ENCODE measurements around the gene RARA.
A peak's percentile ranks its signal among the peaks of the same experiment; 100 is the strongest.

RARA gene

DNA sequence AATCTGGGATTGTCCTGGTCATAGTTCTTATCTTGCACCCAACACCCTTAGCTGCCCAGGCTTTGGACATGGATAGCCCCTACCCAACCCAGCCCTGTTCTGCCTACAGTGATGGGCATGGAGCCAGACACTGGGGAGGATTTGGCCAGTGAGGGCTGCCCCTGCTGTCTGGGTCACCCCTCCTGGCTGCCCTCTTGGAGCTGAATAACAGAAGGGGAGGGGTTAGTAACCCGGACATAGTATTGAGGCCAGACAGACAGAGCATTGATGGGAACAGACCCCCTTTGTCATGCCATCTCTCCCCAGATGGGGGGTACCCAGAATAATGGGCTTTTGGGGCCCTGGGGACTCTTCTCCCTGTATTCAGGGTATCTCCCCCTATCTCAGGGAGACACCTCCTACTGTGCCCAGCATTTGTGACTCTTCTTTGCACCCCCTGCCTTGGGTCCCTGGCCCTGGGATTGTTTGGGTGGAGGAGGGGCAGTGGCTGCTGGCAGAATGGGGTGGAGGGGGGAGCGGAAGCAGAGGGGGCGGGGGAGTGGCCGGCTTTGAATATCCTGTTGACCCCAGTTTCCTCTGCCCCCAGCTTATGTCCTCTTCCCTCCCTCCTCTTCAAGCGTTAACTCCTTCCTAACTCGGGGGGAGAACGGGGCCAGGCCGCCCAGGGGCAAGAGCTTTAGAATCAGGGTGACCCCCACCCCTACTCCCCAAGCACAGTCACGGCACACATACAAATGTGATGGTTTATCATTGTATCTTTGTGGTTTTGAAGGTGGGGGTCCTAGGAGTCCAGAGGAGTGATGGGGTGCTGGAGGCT is 38.5 kb downstream of the RARA start:
- no peak for DNase-seq

DNA sequence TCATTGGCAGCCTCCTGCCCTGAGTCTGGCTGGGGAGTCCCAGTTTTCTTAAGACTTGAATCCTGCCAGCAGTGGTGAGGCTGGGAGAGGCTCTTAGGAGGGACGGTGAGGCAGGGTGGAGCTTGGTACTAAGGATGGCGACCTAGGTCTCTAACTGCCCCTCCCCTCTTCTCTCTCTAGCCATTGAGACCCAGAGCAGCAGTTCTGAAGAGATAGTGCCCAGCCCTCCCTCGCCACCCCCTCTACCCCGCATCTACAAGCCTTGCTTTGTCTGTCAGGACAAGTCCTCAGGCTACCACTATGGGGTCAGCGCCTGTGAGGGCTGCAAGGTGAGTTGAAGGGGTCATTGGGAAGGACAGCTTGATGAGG is 39.1 kb downstream of the RARA start:
- no peak for DNase-seq

DNA sequence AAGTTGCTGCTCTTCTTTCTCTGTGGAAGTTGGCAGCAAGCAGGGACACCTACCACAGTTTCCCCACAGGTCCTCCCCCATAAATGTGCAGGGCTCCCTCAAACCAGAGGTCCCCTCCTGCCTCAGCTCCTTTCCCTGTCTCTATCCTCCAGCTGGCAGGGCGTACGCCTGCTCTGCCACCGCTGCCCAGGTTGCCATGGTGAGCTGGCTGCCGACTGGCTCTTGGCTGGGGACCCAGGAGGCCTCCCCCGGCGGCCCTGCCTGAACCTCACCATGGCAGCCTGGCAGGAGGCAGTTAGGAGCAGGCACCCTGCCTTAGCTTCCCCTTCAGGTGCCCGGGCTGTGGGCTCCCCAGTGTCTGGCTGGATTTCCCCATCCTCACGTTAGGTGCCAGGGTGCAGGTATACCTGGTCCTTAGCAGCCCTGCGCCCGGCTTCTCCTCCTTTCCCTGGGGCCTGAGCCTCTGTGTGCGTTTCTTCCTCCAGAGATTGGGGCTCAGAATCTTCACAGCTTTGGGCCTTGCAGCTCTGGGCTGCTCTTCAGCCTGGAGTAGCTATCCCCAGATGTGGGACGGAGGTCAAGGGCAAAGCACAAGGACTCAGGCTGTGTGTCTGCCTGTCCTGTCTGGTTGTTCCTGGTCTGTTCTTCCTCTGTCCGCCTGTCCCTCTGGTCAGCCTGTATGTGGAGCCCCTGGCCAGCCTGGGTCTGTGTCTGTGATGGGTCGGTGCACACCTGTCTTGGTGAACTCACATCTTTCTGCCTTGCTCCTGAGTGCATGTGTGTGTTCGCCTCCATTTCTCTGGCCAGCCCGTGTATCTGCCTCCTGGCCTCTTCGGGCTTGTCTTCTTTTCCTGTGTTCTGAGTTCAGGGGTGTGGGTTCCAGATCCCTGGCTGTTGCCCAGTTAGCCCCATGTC is 39.8 kb downstream of the RARA start:
- peak; percentile 44 for DNase-seq

DNA sequence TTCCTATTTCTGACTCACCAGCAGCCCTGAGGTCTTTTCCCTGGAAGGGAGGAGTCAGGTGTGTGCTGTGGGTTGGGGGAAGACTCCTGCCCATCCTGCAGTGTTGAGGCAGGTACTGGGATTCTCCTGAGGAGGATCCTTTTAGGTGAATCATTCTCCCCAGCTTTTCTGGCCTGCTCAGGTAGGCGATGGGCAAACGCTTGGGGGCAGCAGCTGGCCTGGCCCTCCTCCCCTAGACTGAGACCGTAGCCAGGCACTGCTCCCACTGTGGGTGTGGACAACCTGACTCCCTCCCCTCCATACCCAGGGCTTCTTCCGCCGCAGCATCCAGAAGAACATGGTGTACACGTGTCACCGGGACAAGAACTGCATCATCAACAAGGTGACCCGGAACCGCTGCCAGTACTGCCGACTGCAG is 40.5 kb downstream of the RARA start:
- no peak for DNase-seq

DNA sequence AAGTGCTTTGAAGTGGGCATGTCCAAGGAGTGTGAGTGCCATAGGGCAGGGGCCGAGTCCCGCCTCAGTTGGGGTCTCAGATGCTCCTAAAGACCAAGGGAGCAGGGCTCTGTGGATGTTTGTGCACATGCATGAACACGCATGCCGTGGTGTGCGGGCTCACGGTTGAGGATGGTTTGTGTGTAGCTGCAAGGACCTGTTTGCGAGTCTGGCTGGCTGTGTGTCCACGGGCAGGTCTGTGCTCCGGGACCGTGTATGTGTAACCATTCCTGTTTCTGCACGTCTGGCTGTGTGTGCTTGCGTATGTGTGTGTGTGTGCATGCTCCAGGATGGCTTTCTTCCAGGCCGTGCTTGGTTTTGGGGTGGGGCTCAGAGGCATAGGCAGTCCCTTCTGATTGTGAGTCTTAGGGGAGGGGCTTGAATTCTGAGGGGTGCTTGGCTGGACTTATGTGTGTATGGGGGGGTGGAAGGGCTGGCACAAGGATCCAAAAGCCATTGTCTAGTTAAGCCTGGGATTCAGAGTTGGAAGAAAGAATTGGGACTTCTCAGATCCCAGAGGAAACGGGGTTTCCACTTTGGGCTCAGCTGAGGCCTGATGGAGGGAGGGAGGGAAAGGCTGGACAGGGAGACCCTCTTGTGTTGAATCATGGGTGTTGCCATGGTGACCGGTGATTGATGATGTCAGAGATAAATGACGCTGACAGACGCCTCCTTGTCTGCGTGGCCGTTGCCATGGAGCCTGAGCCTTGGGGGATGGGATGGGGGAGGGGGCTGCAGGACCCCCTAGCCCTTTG is 41.1 kb downstream of the RARA start:
- no peak for DNase-seq

DNA sequence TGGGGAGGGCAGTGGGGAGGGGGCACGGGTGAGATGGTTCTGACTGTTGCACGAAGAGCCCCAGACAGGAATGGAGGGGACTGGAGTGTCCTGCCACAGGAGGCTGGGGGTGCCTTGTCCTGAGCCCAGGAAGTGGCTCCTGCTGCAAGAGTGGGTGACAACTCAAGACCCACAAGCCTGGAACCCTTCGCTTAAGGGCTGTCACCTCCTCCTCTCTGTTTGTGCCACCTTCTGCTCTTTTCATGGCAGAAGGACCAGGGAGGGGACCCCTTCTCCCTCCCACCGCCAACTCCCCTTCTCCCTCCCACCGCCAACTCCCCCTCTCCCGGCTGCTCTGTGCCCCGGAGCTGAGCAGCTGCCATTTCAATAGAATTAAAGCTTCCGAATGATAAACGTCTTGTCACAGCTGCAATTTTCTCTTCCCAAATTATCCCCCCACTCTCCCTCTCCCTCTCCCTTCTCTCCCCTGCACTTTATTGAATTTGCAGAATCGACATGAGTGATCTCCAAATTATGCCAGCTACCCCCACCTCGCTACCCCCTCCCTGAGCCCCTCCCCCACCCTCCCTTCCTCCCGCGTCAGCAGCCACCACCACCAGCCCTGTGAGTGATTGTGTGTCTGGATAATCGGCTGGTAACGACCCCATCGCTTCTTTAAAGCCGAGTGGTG is 41.8 kb downstream of the RARA start:
- no peak for DNase-seq

DNA sequence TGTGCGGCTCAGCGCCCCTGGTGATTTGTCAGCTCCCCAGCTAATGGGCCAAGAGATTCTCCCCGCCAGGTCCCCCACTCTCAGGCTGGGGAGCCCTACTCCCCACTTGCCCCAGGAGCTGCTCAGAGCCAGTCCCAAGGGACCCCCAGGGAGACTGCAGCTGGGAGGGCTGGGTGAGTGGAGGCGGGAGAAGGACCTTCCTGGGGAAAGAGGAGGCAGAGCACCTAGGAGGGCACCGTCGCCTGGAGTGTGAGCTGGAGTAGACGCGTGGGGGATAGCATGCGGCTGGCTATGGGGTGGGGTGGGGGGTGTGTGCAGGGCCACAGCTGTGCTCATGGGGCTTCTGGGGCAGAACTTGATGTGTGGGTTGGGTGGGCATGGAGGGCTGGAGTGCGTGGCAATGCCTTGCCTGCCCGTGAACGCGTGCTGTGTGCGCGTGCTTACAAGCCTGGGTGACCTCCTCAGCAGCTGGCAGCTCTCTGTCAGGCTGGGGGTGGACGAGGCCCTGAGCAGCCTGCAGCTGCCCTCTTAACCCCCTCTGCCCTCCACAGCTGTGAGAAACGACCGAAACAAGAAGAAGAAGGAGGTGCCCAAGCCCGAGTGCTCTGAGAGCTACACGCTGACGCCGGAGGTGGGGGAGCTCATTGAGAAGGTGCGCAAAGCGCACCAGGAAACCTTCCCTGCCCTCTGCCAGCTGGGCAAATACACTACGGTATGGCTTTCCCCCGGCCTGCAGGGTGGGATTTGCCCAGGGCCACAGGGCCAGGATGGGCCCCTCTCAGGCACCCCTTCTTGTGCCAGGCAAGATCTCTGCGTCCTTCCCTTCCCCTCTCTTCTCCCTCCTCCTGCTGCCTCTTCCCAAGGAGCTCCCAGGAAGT is 42.6 kb downstream of the RARA start:
- DNase-seq = no peak

DNA sequence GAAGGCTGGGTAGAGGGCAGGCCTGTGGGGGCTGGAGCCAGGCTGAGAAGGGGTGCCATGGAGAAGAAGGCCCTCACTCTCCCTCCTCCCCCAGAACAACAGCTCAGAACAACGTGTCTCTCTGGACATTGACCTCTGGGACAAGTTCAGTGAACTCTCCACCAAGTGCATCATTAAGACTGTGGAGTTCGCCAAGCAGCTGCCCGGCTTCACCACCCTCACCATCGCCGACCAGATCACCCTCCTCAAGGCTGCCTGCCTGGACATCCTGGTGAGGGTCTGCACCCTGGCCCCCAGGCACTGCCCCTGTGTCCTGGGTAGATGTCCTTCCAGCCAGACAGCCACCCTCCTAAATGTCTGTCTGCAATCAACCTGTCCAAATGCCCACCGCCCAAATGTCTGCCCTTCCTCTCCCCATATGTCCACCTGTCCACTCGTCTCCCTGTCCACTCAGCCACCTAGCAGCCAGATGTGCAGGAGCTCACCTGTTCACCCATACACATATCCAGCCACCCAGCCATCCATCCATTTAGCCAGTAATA is 43.3 kb downstream of the RARA start:
- DNase-seq = no peak

DNA sequence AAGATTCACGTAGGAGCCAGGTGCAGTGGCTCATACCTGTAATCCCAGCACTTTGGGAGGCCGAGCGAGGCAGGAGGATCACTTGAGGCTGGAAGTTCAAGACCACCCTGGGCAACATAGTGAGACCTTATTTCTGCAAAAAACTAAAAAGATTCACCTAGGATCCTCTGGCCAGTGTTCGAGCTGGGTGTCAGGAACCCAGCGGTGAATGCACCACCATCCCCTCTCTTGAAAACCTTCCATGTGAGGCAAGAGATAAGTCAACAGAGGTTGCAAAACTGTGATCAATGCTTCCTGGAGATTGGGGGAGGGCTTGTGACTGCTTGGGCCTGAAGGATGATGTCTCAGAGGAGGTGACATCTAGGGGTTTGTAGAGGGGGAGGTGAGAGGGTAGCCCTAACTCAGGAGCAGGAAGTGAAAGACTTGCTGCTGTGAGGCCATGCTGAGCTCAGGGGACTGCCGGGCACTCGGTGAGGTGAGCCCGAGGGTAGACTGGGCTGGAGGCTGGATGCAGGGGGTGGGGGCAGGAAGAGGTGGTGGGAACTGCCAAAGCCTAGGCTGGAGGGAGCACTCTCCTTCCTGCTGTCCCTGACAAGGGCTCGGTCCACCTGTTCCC is 43.9 kb downstream of the RARA start:
- no peak for DNase-seq

DNA sequence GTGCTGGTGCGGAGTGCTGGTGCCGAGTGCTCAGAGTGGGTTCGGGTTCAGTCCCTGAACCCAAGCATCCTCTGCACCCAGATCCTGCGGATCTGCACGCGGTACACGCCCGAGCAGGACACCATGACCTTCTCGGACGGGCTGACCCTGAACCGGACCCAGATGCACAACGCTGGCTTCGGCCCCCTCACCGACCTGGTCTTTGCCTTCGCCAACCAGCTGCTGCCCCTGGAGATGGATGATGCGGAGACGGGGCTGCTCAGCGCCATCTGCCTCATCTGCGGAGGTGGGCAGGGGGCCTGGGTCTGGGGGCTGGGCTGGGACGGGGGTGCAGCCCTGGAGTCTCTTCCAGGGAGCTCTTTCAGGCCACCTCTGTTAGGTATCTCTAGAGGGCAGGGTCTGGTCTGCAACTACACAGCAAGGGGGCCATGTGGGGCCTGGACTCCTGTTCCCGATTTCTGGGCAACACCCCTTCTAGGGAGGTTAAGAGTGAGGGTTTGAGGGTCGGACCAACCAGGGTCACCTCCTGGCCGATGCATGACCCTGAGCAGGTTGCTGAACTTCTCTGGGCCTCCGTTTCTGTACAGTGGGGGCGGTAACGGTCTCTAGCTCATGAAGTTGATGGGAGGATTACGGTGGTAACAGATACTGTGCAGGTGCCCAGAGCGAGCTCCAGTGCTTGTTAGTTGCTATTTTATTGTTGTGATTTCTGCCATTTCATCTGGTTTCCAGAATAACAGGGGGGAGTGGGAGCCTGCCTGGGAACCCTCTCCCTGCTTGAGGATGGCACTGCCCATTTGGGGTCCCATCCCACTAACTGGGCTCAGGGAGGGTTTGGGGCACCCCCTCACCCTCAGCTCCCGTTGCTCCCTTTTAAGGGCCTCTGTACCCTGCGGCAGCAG is 45.5 kb downstream of the RARA start:
- DNase-seq = no peak

DNA sequence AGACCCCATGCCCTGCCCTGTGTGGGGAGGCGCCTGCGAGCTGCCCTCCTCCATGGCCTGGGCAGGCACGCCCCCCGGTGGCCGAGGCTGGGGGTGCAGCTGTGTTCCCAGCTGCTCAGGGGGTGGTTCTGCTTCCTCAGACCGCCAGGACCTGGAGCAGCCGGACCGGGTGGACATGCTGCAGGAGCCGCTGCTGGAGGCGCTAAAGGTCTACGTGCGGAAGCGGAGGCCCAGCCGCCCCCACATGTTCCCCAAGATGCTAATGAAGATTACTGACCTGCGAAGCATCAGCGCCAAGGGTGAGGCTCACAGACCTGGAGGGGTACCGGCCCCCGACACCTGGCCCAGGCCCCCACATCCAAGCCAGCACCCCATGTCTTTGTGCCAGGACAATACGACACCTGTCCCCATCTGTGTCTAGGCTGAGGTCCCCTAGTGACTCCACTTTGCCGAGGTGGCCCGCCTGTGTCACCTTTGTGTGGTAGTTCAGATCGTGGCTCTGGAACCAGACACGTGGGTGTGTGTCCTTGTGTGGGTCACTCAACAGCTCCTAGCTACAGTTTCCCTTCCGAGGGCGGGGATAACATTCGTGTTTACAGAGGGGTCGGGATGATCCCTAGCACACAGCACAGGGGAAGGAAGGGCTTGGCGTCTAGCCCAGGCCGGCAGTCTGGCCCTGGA is 46.3 kb downstream of the RARA start:
- DNase-seq = no peak

DNA sequence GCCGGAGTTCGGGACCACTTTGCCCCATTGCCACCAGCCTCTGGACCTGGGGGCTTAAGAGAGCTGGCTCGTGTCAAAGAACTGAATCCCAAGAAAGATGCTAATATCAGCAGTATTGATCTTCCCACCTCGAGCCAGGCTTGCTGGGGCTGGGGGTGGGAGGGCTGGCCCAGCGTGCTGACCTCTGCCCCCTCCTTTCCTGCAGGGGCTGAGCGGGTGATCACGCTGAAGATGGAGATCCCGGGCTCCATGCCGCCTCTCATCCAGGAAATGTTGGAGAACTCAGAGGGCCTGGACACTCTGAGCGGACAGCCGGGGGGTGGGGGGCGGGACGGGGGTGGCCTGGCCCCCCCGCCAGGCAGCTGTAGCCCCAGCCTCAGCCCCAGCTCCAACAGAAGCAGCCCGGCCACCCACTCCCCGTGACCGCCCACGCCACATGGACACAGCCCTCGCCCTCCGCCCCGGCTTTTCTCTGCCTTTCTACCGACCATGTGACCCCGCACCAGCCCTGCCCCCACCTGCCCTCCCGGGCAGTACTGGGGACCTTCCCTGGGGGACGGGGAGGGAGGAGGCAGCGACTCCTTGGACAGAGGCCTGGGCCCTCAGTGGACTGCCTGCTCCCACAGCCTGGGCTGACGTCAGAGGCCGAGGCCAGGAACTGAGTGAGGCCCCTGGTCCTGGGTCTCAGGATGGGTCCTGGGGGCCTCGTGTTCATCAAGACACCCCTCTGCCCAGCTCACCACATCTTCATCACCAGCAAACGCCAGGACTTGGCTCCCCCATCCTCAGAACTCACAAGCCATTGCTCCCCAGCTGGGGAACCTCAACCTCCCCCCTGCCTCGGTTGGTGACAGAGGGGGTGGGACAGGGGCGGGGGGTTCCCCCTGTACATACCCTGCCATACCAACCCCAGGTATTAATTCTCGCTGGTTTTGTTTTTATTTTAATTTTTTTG is 47.1 kb downstream of the RARA start:
- no peak for DNase-seq

DNA sequence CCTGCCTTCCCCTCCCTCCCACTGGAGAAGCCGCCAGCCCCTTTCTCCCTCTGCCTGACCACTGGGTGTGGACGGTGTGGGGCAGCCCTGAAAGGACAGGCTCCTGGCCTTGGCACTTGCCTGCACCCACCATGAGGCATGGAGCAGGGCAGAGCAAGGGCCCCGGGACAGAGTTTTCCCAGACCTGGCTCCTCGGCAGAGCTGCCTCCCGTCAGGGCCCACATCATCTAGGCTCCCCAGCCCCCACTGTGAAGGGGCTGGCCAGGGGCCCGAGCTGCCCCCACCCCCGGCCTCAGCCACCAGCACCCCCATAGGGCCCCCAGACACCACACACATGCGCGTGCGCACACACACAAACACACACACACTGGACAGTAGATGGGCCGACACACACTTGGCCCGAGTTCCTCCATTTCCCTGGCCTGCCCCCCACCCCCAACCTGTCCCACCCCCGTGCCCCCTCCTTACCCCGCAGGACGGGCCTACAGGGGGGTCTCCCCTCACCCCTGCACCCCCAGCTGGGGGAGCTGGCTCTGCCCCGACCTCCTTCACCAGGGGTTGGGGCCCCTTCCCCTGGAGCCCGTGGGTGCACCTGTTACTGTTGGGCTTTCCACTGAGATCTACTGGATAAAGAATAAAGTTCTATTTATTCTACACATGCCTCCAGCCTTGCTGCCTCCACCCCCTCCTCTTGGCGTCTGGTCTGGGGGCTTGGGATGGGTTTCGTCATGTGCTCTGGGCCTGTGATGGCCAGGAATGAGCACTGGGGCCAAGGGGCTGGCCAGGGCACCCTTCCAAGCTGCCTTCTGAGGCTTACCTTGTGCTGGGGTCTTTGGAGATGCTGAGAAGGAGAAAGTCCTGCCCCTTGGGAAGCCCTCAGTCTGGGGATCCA is 48.3 kb downstream of the RARA start:
- DNase-seq = no peak

DNA sequence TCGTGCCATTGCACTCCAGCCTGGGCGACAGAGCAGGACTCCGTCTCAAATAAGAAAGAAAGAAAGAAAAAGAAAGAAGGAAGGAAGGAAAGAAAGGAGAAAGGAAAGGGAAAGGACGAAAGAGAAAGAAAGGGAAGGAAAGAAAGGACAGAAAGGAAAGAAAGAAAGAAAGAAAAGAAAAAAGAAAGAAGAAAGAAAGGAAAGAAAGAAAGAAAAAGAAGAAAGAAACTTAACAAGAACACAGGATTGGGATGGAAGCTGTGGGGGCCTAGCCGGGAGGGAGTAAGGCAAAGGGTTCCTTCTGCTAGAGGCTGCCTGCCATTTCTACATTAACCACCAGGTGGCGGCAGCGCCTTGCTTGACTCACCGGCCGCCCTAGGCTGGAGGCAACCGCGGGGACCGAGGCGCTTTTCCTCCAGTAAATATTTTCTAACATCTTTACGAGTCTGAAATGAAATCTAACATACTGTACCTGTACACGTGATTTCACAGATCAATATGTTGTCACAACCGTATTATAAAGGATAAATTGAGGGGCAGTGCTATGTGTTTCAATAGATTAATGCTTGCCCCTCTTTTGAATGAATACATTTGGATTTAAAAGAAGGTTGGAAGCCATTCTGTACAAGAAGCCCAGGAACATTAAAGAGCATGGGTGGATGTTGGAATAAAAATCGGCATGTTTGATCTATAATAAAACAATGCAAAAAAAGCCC is 49.5 kb downstream of the RARA start:
- peak; percentile 84 for DNase-seq

DNA sequence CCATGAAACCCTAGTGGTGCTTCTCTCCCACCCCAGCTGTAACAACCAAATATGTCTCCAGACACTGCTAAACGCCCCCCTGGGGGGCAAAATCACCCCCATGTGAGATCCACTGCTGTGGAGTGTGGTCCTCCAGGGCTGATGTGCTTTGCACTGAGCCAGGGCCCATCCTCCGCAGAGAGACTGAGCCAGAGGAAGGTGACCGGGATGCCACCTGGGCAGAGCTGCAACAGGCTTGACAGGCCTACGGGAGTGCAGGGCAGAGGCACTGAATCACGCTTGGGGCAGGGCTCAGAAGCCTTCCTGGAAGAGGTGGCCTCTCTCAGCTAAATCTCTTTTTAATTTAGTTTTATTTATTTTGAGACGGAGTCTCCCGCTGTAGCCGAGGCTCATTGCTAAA is 51.1 kb downstream of the RARA start:
- no peak for DNase-seq
